DLD1 (cell line): ENCODE results near the gene LASP1.
"Not testable (repeated sequence)": the region's sequence is repeated elsewhere in the genome, so short reads cannot be mapped to it uniquely, and the experiment has no call there.

ENCODE experiments used
- in situ Hi-C: cut with HindIII; loops from 2 replicates; pipeline ENCODE4 v1.10.0; 2017; ENCODE audit warnings: low sequenced_read_pairs

Gene LASP1

GRCh38 chr17:38921756-38922411 is 52.0 kb downstream of the LASP1 start:
- in situ Hi-C loops: no loop called here

- in situ Hi-C loops: no loop called here
Measured at GRCh38 chr17:38922538-38923297, 52.9 kb downstream of the LASP1 start.

- in situ Hi-C loops: no loop called here
Measured at GRCh38 chr17:38925263-38925995, 55.6 kb downstream of the LASP1 start, which contains the start of gene LASP1NB. Gene LASP1NB (plus strand): TSS chr17:38925614.

DNA sequence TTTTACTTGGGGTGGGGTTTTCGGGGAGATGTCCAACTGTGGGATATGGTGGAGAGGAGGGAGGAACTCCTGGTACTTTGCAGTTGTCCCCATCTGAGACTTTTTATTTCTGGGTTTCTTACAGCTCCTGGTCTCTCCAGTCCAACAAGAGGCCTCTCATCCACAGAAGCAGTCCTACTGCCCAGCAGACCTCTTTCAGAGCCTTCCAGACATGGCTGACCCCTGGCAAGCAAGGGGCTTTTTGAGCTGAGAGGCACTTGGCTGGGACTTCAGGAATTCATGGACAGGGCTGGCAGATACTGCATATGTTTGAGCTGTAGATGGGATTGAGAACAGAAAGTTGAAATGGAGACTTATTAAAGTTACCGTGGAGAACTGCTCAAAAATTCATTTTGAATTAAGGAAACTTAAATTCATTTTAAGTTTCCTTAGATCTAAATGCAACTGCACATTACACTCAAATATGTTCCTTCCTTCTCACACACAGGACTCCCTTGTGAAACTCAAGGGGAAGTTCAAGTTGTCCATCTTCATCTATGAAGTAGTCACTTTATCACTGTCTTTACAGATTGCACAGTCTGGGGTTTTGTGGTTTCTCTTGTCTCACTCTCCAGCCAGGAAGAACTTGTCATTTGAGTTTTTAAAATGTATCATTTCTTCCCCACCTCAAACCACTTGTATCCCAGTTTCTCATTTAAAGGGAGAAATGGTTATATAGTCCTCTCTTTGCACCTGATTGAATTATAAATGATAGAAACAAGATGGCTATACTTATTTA is 56.6 kb downstream of the LASP1 start:
- in situ Hi-C loops: no loop called here

DNA sequence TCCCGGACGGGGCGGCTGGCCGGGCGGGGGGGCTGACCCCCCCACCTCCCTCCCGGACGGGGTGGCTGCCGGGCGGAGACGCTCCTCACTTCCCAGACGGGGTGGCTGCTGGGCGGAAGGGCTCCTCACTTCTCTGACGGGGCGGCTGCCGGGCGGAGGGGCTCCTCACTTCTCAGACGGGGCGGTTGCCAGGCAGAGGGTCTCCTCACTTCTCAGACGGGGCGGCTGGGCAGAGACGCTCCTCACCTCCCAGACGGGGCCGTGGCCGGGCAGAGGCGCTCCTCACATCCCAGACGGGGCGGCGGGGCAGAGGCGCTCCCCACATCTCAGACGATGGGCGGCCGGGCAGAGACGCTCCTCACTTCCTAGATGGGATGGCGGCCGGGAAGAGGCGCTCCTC is 60.9 kb downstream of the LASP1 start:
- in situ Hi-C loops: not testable (repeated sequence)

- in situ Hi-C loops: not testable (repeated sequence)
Measured at GRCh38 chr17:38933962-38934361, 64.1 kb downstream of the LASP1 start.

DNA sequence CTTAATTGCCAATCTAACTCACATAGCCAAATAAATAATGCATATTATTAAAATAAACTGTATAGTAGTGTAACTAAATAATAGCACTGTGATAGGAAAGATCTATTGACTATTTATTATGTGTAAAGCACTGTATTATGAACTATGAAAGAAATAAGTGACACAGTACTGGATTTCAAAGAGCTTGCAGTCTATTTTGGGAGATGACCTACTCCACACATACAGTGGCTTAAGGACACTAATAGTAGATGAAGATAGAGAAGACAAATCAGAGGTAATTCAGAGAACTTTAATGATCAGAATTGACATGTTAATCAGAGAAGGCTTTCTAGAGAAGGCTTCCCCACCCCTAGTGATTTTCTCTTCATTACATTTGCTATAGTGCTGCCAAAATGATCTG is 70.1 kb downstream of the LASP1 start:
- in situ Hi-C loops: no loop called here

- in situ Hi-C loops: no loop called here
Measured at GRCh38 chr17:38940404-38940803, 70.5 kb downstream of the LASP1 start.

DNA sequence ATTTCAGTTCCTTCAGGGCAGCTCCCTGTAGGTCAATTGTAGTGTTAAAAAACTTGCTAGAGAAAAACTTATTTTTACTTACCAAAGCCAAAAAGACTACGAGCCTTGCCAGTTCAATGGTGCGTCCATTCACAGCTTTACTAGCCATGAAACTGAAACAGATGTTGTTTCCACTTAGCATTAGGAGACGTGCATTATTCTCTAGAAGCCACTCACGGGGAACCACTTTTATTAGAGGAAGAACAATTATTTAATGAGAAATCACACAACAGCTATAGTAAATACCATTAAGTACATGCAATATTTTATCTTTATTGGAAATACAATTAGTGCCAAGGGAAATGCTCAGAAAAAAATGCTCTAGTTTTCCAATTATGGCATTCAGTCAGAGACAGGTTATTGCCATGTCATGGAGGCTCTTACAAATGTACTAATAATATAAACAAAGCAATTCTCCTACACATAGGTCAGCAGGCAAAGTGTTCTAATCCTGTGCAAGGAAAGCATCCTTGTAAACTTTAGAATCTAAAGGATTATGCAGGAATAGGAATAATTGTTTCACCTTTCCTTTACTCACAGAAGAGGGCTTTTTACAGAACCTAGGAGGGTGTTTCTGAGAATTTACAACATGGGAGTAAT is 73.0 kb downstream of the LASP1 start:
- in situ Hi-C loops: no loop called here

- in situ Hi-C loops: no loop called here
Measured at GRCh38 chr17:38943607-38944006, 73.7 kb downstream of the LASP1 start.

- in situ Hi-C loops: no loop called here
Measured at GRCh38 chr17:38947189-38947588, 77.3 kb downstream of the LASP1 start.

GRCh38 chr17:38953800-38954199 is 83.9 kb downstream of the LASP1 start:
- in situ Hi-C loops: not testable (repeated sequence)

DNA sequence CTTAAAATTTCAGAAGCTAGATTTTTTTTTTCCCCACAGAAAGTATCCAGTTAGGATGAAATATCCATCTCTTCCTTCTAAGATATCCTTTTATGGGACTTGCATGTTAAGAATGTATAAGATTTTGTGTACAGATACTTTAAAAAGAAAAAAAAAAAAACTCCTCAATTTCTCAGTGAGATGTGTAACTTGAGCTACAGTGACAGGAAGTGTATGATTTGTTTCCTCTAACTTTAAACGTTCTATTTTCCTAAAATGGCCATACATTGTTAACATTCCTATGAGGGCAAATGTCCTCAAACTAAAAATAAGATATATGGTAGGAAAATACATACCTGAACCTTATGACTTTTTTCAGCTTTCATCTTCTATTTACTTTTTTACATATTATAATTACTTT is 88.5 kb downstream of the LASP1 start:
- in situ Hi-C loops: no loop called here

DNA sequence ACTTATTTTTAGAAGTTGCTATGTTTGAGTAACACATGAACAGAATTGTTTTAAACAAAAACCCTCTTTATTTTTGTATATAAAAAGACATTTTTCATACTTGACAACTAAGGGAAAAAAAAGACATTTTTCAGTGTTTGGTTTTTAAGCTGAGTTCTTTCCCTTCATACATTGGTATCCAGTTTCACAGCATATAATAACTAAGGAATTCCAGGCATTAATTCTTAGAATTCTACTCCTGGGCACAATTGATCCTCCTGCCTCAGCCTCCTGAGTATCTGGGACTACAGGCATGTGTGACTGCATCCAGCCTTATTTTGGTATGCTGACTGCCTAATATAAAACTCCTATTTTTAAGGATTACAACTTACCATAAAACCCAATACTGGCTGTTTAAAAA is 88.9 kb downstream of the LASP1 start:
- in situ Hi-C loops: no loop called here

- in situ Hi-C loops: no loop called here
Measured at GRCh38 chr17:38959508-38959907, 89.7 kb downstream of the LASP1 start.

GRCh38 chr17:38960402-38960801 is 90.5 kb downstream of the LASP1 start:
- in situ Hi-C loops: no loop called here

DNA sequence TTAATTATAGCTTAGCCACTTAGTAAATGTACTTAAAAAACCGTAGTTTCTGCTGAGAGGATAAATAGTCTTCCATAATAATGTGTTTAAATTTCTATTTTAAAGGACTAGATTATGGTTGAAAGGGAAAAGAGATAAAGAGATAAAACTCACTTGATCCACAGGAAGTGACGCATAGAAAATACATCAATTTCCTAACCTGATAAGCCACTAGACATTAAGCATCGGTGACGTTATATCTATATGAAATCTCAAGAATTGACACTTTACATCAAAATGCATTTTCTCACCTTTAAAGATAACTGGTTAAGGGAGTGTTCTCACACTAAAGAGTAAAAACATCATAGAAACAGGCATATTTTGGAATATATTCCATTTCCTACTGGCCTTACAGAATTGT is 91.6 kb downstream of the LASP1 start:
- in situ Hi-C loops: no loop called here

DNA sequence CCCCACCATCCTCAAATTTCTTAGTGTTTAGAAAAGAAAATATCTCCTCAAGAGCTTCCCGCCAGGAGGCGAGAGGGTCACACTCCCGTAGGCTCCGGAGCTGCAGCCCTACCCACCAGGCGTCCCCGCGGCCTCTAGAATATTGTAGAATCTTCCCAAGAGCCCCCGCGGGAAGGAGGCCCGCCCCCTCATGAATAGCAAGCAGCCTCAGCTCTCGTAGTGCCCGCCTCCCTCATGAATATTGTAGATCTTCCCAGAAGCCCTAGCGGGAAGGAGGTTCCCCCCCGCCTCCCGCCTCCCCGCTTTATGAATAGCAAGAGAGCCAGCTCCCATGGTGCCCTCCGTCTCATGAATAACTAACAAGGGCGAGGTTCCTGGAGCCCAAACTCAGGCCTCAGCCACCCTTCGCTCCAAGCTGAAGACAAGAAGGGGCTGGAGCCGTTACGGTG is 97.5 kb downstream of the LASP1 start, which contains the start of gene FBXO47:
TSS of gene FBXO47 (minus strand) at position 114 of the 449 bp plus-strand sequence. CDS start 4,378 bp downstream, outside the sequence.
- in situ Hi-C loops: no loop called here

DNA sequence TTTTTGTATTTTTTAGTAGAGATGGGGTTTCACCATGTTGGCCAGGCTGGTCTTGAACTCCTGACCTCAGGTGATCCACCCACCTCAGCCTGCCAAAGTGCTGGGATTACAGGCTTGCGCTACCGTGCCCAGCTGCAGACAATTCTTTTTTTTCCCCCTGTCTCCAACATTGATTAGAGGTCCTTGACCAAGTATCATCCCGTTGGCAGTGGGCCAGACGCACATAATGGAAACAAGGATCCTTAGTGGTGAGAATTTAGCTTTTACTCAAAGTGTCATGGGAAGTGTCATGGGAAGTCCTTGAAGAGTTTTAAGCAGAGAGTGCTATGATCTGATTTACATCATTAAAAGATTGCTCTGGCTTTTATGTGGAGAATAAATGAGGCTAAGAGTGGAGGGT is 99.4 kb downstream of the LASP1 start:
- in situ Hi-C loops: no loop called here

DNA sequence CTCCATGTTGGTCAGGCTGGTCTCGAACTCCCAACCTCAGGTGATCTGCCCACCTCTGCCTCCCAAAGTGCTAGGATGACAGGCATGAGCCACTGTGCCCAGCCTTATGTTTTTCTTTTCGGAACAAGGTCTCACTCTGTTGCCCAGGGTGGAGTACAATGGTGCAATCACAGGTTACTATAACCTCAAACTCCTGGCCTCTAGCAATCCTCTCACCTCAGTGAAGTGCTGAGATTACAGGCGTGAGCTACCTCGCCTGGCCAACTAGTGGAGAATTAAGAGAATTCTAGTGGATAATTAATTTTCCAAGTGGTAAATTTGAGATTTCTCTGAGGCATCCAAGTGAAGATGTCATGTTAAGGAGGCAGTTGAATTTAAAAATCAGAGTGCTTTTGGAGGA is 100.3 kb downstream of the LASP1 start:
- in situ Hi-C loops: no loop called here
